Thymus (tissue), 11 donors: ENCODE results near the gene DNAAF3. TPM values are rescaled to one million over a fixed set of nuclear protein-coding genes. Genes with fewer than 3 reads are reported as not detected.

Experiments
- DNase-seq, 9 donors: peaks; one replicate each; pipeline ENCODE4 v3.0.0-alpha.2; 2013; ENCODE audit warnings: low spot score in 9 of 9, low read depth in 6 of 9, missing footprints in 1 of 9
- H3K27ac ChIP-seq, 2 donors: one replicate each; pipeline ENCODE4 v1.5.1; 2013; ENCODE audit warnings: control low read depth in 1 of 2, low read depth in 1 of 2, low read length in 1 of 2, mild to moderate bottlenecking in 1 of 2, moderate library complexity in 1 of 2
- H3K27me3 ChIP-seq, 2 donors: one replicate each; pipeline ENCODE4 v1.5.1; 2013; ENCODE audit warnings: low read length in 1 of 2; ENCODE audit not compliant: control insufficient read depth in 2 of 2, insufficient read depth in 1 of 2
- H3K36me3 ChIP-seq, 2 donors: one replicate each; pipeline ENCODE4 v1.5.1; 2013; ENCODE audit warnings: low read length in 1 of 2, mild to moderate bottlenecking in 1 of 2, moderate library complexity in 1 of 2; ENCODE audit not compliant: control insufficient read depth in 2 of 2, insufficient read depth in 2 of 2
- H3K4me1 ChIP-seq, 2 donors: one replicate each; pipeline ENCODE4 v1.5.1; 2013; ENCODE audit warnings: low read length in 2 of 2; ENCODE audit not compliant: control insufficient read depth in 2 of 2, insufficient read depth in 2 of 2
- H3K4me3 ChIP-seq, 2 donors: one replicate each; pipeline ENCODE4 v1.5.1; 2013; ENCODE audit warnings: low read length in 2 of 2, control low read depth in 1 of 2, mild to moderate bottlenecking in 1 of 2
- H3K9me3 ChIP-seq, 2 donors: one replicate each; pipeline ENCODE4 v1.5.1; 2013; ENCODE audit warnings: low read length in 1 of 2, mild to moderate bottlenecking in 1 of 2; ENCODE audit not compliant: control insufficient read depth in 2 of 2, insufficient read depth in 1 of 2
- WGBS: extraction: QIAGEN DNeasy Blood & Tissue Kit; methylation state at CpG from one replicate; pipeline ENCODE4 v1.1.7; 2013; 5-methylcytosine and 5-hydroxymethylcytosine counted together
- polyA plus RNA-seq: library from polyadenylated mRNA; stranded (reverse); fragments of 200-250 nt; gene quantifications from one replicate; pipeline ENCODE4 v1.2.3, GENCODE V29; 2013
- total RNA-seq: library from RNA; stranded (reverse); fragments of 120-200 nt; gene quantifications from one replicate; pipeline ENCODE4 v1.2.4, GENCODE V29; 2013
- donor health status: healthy.

The DNAAF3 gene
- total and polyA plus RNA-seq, 2 donors, result 0.24 to 0.64 TPM

DNA sequence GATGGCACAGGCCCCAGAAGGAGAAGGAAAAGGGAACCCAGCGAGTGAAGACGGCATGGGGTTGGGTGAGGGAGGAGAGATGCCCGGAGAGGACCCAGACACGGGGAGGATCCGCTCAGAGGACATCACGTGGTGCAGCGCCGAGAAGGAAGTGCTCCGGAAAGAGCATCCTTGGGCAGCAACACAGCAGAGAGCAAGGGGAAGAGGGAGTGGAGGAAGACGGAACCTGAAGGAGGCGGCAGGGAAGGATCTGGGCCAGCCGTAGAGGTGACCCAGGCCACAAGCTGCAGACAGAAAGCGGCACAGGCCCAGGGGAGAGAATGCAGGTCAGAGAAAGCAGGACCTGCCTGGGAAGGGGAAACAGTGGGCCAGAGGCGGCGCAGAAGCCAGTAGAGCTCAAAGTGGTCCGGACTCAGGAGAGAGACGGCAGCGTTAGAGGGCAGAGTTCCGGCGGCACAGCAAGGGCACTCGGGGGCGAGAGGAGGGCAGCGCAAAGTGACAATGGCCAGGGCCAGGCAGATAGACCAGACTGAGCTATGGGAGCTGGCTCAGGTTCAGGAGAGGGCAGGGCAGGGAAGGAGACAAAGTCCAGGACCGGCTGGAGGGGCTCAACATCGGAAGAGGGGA is 50.1 kb downstream of the DNAAF3 start:
- peak in 2 of 9 donors; percentile 37 to 52 for DNase-seq
- peaks cover 14 to 35% of the 10 kb centered on the region in 2 donors for H3K4me1 ChIP-seq
- WGBS, result 1% methylated on average over 25 of the region's 25 CpGs

DNA sequence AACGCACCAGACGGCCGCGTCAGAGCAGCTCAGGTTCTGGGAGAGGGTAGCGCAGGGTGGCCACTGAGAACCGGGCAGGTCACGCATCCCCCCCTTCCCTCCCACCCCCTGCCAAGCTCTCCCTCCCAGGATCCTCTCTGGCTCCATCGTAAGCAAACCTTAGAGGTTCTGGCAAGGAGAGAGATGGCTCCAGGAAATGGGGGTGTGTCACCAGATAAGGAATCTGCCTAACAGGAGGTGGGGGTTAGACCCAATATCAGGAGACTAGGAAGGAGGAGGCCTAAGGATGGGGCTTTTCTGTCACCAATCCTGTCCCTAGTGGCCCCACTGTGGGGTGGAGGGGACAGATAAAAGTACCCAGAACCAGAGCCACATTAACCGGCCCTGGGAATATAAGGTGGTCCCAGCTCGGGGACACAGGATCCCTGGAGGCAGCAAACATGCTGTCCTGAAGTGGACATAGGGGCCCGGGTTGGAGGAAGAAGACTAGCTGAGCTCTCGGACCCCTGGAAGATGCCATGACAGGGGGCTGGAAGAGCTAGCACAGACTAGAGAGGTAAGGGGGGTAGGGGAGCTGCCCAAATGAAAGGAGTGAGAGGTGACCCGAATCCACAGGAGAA is 50.9 kb downstream of the DNAAF3 start:
- no peak for DNase-seq
- H3K36me3 ChIP-seq, result peaks cover 0 to 11% of the 10 kb centered on the region in 2 donors
- WGBS, result 86% methylated on average over 13 of the region's 13 CpGs
- no peak overlapping the region for H3K27ac ChIP-seq
- H3K27me3 ChIP-seq, result peaks cover 0 to 8% of the 10 kb centered on the region in 2 donors
- peak overlapping the region; percentile 78 to 79 for H3K4me3 ChIP-seq
- H3K9me3 ChIP-seq, result peaks cover 0 to 2% of the 10 kb centered on the region in 2 donors
- H3K4me1 ChIP-seq, result peaks cover 14 to 35% of the 10 kb centered on the region in 2 donors

More for the DNA sequence above, 50.1 kb downstream of the DNAAF3 start:
- Histone ChIP-seq H3K27ac (peak overlapping the region; percentile 55 to 58), H3K9me3 (peaks cover 0 to 2% of the 10 kb centered on the region in 2 donors), H3K27me3 (peaks cover 0 to 8% of the 10 kb centered on the region in 2 donors), H3K36me3 (peaks cover 0 to 11% of the 10 kb centered on the region in 2 donors), H3K4me3 (peak overlapping the region; percentile 78 to 79)

DNA sequence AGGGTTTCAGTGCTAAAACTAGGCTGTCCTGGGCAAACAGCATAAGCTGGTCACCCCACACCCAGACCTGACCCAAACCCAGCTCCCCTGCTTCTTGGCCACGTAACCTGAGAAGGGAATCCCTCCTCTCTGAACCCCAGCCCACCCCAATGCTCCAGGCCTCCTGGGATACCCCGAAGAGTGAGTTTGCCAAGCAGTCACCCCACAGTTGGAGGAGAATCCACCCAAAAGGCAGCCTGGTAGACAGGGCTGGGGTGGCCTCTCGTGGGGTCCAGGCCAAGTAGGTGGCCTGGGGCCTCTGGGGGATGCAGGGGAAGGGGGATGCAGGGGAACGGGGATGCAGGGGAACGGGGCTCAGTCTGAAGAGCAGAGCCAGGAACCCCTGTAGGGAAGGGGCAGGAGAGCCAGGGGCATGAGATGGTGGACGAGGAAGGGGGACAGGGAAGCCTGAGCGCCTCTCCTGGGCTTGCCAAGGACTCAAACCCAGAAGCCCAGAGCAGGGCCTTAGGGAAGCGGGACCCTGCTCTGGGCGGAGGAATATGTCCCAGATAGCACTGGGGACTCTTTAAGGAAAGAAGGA is 51.8 kb downstream of the DNAAF3 start:
- 98% methylated on average over 9 of the region's 9 CpGs for WGBS
- Histone ChIP-seq H3K4me3 (no peak overlapping the region), H3K27ac (no peak overlapping the region), H3K4me1 (peaks cover 14 to 35% of the 10 kb centered on the region in 2 donors), H3K9me3 (peaks cover 0 to 2% of the 10 kb centered on the region in 2 donors), H3K36me3 (peaks cover 0 to 17% of the 10 kb centered on the region in 2 donors), H3K27me3 (peaks cover 0 to 8% of the 10 kb centered on the region in 2 donors)
- DNase-seq, result no peak

DNA sequence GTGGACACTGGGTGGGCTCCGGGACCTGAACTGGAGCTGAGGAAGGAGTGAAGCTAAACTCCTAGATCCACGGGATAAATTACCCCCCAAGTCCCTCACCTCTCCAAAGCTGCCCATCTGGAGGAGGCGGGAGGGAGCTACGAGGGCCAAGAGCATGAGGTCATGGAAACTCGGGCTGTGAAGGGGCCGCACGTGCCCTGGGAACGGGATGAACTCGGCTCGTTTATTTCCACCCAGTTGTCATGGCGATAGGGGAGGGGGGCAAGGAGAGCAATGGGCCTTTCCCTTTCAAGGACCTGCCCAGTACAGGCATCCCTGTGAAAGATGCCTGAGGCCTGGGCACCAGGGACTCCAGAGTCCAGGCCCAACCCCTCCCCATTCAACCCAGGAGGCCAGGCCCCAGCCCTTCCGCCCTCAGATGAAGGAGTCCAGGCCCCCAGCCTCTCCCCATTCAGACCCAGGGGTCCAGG is 52.8 kb downstream of the DNAAF3 start:
- Histone ChIP-seq H3K27ac (no peak overlapping the region), H3K36me3 (peaks cover 9 to 28% of the 10 kb centered on the region in 2 donors), H3K4me3 (no peak overlapping the region), H3K27me3 (peaks cover 0 to 5% of the 10 kb centered on the region in 2 donors), H3K9me3 (peaks cover 0 to 2% of the 10 kb centered on the region in 2 donors), H3K4me1 (peaks cover 14 to 33% of the 10 kb centered on the region in 2 donors)
- 90% methylated on average over 12 of the region's 12 CpGs for WGBS
- DNase-seq, result no peak

DNA sequence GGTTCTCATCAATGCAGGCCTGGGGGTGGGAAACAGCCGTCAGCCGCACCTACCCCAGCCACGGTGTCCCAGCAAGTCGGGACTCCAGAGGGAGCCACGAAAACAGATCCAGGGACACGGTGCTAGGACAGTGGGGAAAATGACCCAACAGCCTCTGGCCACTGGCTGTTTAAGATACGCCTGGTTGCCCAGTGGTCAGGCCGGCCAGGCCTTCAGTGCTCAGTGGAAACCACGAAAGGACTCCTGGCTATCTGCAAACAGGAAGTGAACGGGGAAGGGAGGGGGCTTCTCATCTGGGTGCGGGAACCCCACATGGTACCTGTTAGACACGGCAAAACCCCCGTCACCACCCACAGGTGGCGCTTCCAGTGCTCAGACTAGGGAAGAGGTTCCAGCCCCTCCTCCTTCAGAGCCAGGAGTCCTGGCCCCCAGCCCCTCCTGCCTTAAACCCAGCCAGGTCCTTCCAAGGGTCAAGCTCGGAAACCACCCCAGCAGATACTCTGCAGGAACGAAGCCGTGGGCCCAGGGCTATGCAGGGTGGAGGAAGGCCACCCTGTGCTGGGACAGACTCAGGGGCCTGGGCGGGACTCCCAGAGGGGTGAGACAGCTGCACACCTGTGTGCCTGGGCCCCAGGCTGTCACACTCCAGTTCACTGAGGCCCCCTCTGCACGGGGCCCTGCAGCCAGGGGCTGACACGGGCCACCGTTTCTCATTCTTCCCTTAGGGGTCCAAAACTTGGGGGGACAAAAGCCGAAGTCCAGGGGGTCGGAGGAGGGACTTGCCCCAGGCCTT is 53.4 kb downstream of the DNAAF3 start:
- Histone ChIP-seq H3K27me3 (no peaks in the 10 kb centered on the region), H3K4me3 (no peak overlapping the region), H3K4me1 (peaks cover 10 to 26% of the 10 kb centered on the region in 2 donors), H3K36me3 (peaks cover 9 to 28% of the 10 kb centered on the region in 2 donors), H3K27ac (no peak overlapping the region), H3K9me3 (peaks cover 0 to 2% of the 10 kb centered on the region in 2 donors)
- DNase-seq, result no peak
- 91% methylated on average over 23 of the region's 23 CpGs for WGBS

DNA sequence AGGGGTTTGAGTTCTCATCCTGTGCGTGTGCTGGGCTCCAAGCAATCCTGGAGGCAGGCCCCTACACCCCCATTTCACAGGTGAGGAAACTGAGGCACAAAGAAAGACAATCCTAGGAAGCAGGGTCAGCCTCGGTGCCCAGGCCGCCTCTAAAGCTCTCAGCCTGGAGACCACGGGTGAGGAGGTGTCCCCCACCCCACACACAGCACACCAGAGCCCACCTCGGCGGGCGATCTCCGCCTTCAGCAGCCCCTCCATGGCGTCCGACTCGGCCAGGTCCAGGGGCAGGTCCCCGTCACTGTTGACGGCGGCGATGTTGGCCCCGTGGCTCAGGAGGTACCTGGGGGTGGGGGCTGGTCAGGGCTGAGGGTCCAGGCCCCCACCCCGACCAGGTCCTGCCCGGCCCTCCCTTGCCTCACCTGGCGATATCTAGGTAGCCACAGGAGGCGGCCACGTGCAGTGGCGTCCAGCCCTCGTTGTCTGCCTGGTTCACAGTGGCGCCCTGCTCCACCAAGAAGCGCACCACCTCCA is 54.1 kb downstream of the DNAAF3 start:
- Histone ChIP-seq H3K4me1 (peaks cover 10 to 26% of the 10 kb centered on the region in 2 donors), H3K36me3 (peaks cover 9 to 28% of the 10 kb centered on the region in 2 donors), H3K27ac (no peak overlapping the region)

DNA sequence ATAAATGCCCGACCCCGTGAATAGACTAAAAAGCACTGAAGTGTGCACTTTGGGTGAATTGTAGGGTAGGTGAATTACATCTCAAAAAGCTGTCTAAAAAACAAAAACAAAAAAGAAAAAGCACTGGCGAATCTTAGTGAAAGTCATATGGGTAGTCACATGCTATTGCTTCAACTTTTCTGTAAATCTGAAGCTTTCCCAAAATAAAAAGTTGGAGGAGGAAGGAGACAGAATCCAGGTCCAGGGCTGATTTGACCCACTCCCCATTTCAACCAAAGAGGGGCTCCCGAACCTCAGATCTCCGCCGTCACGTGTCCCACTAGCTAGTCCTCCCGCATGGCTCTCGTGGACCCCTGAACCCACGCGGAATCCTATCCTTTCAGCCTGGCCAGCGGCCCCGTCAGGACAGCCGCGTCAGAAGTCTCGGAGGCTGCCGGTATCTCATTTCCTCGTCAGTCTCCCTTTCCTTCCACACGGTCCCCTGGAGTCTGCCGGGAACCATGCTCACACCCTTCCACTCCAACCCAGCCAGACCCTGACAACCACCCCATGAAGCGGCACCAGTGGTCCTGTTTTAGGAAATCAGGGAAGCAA is 55.1 kb downstream of the DNAAF3 start:
- peaks cover 10 to 22% of the 10 kb centered on the region in 2 donors for H3K4me1 ChIP-seq
- WGBS, result 94% methylated on average over 21 of the region's 21 CpGs
- H3K4me3 ChIP-seq, result no peak overlapping the region
- DNase-seq, result no peak
- H3K9me3 ChIP-seq, result no peaks in the 10 kb centered on the region
- no peak overlapping the region for H3K27ac ChIP-seq
- no peaks in the 10 kb centered on the region for H3K27me3 ChIP-seq
- H3K36me3 ChIP-seq, result peaks cover 9 to 34% of the 10 kb centered on the region in 2 donors

More for the DNA sequence above, 54.1 kb downstream of the DNAAF3 start:
- Histone ChIP-seq H3K9me3 (no peaks in the 10 kb centered on the region), H3K4me3 (no peak overlapping the region), H3K27me3 (no peaks in the 10 kb centered on the region)
- WGBS, result 98% methylated on average over 25 of the region's 25 CpGs
- DNase-seq, result no peak

DNA sequence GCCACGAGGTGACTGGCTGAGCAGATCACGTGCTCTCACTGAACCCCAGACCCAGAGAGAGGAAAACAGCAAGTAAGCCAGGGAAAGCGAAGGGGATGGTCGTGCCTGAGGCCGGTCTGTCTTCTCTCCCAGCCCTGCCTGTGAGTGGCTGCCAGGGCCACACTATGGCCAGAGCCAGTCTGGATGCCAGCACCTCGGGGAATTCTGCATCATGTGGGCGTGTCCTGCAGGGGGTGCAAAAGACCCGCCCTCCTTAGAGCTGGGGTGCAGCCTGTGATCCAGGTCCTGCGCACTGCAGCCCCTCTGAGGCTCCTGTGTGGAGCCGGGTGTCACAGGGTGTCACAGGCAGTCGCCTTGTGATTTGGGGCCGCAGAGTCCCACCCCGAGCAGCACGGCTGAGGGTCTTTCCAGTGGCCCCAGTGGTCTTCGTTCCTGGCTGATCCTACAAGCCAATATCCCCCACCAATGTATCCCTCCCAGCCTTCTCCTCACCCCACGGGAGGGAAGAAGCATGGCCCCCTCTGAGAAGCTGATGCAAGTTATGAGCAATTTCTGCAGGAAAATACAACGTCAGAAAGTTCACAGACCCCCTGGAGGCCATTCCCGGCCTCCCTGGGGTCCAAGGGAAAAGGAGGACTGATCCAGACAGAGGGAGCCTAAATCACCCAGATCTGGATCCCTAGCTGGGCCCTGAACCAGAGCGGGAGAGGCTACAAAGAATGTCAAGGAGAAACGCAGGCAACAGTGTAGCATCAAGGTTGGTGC is 56.7 kb downstream of the DNAAF3 start:
- peaks cover 9 to 39% of the 10 kb centered on the region in 2 donors for H3K36me3 ChIP-seq
- peaks cover 0 to 9% of the 10 kb centered on the region in 2 donors for H3K4me1 ChIP-seq
- H3K27ac ChIP-seq, result no peak overlapping the region
- no peaks in the 10 kb centered on the region for H3K27me3 ChIP-seq
- H3K9me3 ChIP-seq, result no peaks in the 10 kb centered on the region
- no peak overlapping the region for H3K4me3 ChIP-seq
- 96% methylated on average over 20 of the region's 20 CpGs for WGBS
- DNase-seq, result no peak
